HEK293 (cell line): Measurements from ENCODE around the gene GAD1.

Source experiments
- CTCF ChIA-PET: fragments of 350-600 bp; formaldehyde crosslinking; extraction: SDS; loops from one replicate; lab custom pipeline; 2021; ENCODE audit warnings: antibody characterized with exemption; lab: Yijun Ruan, JAX
- POLR2A ChIA-PET: fragments of 300-600 bp; formaldehyde crosslinking; extraction: SDS; loops from one replicate; lab custom pipeline; 2020; ENCODE audit warnings: antibody characterized with exemption, inconsistent platforms; lab: Yijun Ruan, JAX
- H3K27ac ChIP-seq: fragments of 200-500 bp; sonication (Bioruptor generic); 2 replicates; pipeline ENCODE4 v1.5.1; 2014; ENCODE audit warnings: low read depth, low read length, control low read depth, inconsistent platforms; ENCODE audit errors: extremely low read depth
- H3K36me3 ChIP-seq, 2 experiments: fragments of 200-500 bp in 1 of 2; sonication (Bioruptor generic) in 1 of 2; 1 replicate in 1 of 2; 2 replicates in 1 of 2; pipeline ENCODE4 v1.5.1; 2014 to 2017; ENCODE audit warnings: inconsistent platforms in 2 of 2, low read length in 2 of 2; ENCODE audit not compliant: control insufficient read depth in 2 of 2, insufficient read depth in 1 of 2
- H3K4me1 ChIP-seq: fragments of 200-500 bp; sonication (Bioruptor generic); 2 replicates; pipeline ENCODE4 v1.5.1; 2014; ENCODE audit warnings: mild to moderate bottlenecking, low read length, inconsistent platforms; ENCODE audit not compliant: control insufficient read depth, insufficient read depth
- H3K4me3 ChIP-seq: 2 replicates; pipeline ENCODE4 v1.5.1; 2011; ENCODE audit warnings: low read depth, mild to moderate bottlenecking, control low read depth, low read length, moderate library complexity
- H3K9me3 ChIP-seq: fragments of 200-500 bp; sonication (Bioruptor generic); 2 replicates; pipeline ENCODE4 v1.5.1; 2014; ENCODE audit warnings: low read depth, low read length, inconsistent platforms; ENCODE audit not compliant: control insufficient read depth, insufficient read depth
- BCL11B ChIP-seq: fragments of 450-650 bp; formaldehyde crosslinking; IDR thresholded peaks from 2 replicates; pipeline ENCODE4 v1.5.1; 2016; ENCODE audit warnings: low read depth, missing biosample characterization, missing genetic modification characterization
- GLI2 ChIP-seq: fragments of 450-650 bp; formaldehyde crosslinking; IDR thresholded peaks from 2 replicates; pipeline ENCODE4; 2017; ENCODE audit warnings: missing biosample characterization, missing genetic modification characterization, low read depth, borderline replicate concordance
- GLIS2 ChIP-seq: fragments of 450-650 bp; formaldehyde crosslinking; IDR thresholded peaks from 2 replicates; pipeline ENCODE4 v1.5.1; 2016; ENCODE audit warnings: missing biosample characterization, missing genetic modification characterization
- KLF8 ChIP-seq: fragments of 450-650 bp; formaldehyde crosslinking; IDR thresholded peaks from 2 replicates; pipeline ENCODE4 v1.5.1; 2016; ENCODE audit warnings: missing biosample characterization, missing genetic modification characterization
- PATZ1 ChIP-seq: fragments of 450-650 bp; formaldehyde crosslinking; IDR thresholded peaks from 2 replicates; pipeline ENCODE4 v1.5.1; 2016; ENCODE audit warnings: missing biosample characterization, missing genetic modification characterization
- PRDM10 ChIP-seq: fragments of 450-650 bp; formaldehyde crosslinking; IDR thresholded peaks from 2 replicates; pipeline ENCODE4 v1.5.1; 2016; ENCODE audit warnings: missing biosample characterization, missing genetic modification characterization
- PRDM4 ChIP-seq: fragments of 450-650 bp; formaldehyde crosslinking; IDR thresholded peaks from 2 replicates; pipeline ENCODE4 v1.5.1; 2017; ENCODE audit warnings: missing biosample characterization, missing genetic modification characterization
- ZBTB44 ChIP-seq: fragments of 450-650 bp; IDR thresholded peaks from 2 replicates; pipeline ENCODE4 v1.5.1; 2018; ENCODE audit warnings: missing biosample characterization, mild to moderate bottlenecking, missing genetic modification characterization
- ZNF10 ChIP-seq: fragments of 450-650 bp; formaldehyde crosslinking; IDR thresholded peaks from 2 replicates; pipeline ENCODE4 v1.5.1; 2017; ENCODE audit warnings: missing biosample characterization, missing genetic modification characterization
- ZNF132 ChIP-seq: fragments of 450-650 bp; formaldehyde crosslinking; IDR thresholded peaks from 2 replicates; pipeline ENCODE4 v1.5.1; 2017; ENCODE audit warnings: missing biosample characterization, missing genetic modification characterization, borderline replicate concordance
- ZNF133 ChIP-seq: fragments of 450-650 bp; formaldehyde crosslinking; IDR thresholded peaks from 2 replicates; pipeline ENCODE4 v1.5.1; 2016; ENCODE audit warnings: missing biosample characterization, missing genetic modification characterization
- ZNF138 ChIP-seq: fragments of 450-650 bp; formaldehyde crosslinking; IDR thresholded peaks from 2 replicates; pipeline ENCODE4 v1.5.1; 2016; ENCODE audit warnings: missing biosample characterization, missing genetic modification characterization, borderline replicate concordance
- ZNF221 ChIP-seq: fragments of 450-650 bp; formaldehyde crosslinking; IDR thresholded peaks from 2 replicates; pipeline ENCODE4 v1.5.1; 2017; ENCODE audit warnings: missing biosample characterization, missing genetic modification characterization, borderline replicate concordance
- ZNF354C ChIP-seq: fragments of 450-650 bp; formaldehyde crosslinking; IDR thresholded peaks from 2 replicates; pipeline ENCODE4 v1.5.1; 2016; ENCODE audit warnings: missing biosample characterization, missing genetic modification characterization, low read depth, borderline replicate concordance
- ZNF366 ChIP-seq: fragments of 450-650 bp; formaldehyde crosslinking; conservative IDR thresholded peaks from 2 replicates; pipeline ENCODE4 v1.5.1; 2016; ENCODE audit warnings: missing biosample characterization, missing genetic modification characterization
- ZNF529 ChIP-seq: fragments of 450-650 bp; formaldehyde crosslinking; IDR thresholded peaks from 2 replicates; pipeline ENCODE4 v1.5.1; 2017; ENCODE audit warnings: missing genetic modification characterization, missing biosample characterization; ENCODE audit not compliant: insufficient replicate concordance
- ZNF571 ChIP-seq: fragments of 450-650 bp; formaldehyde crosslinking; IDR thresholded peaks from 2 replicates; pipeline ENCODE4 v1.5.0; 2017; ENCODE audit warnings: missing biosample characterization, missing genetic modification characterization
- ZNF585B ChIP-seq: fragments of 450-650 bp; formaldehyde crosslinking; IDR thresholded peaks from 2 replicates; pipeline ENCODE4 v1.5.1; 2016; ENCODE audit warnings: missing biosample characterization, missing genetic modification characterization
- ZNF610 ChIP-seq: fragments of 450-650 bp; formaldehyde crosslinking; IDR thresholded peaks from 2 replicates; pipeline ENCODE4 v1.5.1; 2016; ENCODE audit warnings: missing biosample characterization, missing genetic modification characterization, borderline replicate concordance
- ZNF624 ChIP-seq: fragments of 450-650 bp; formaldehyde crosslinking; IDR thresholded peaks from 2 replicates; pipeline ENCODE4 v1.5.1; 2017; ENCODE audit warnings: missing biosample characterization, missing genetic modification characterization
- ZNF645 ChIP-seq: fragments of 450-650 bp; formaldehyde crosslinking; IDR thresholded peaks from 2 replicates; pipeline ENCODE4; 2016; ENCODE audit warnings: missing biosample characterization, missing genetic modification characterization
- ZNF654 ChIP-seq: fragments of 450-650 bp; formaldehyde crosslinking; IDR thresholded peaks from 2 replicates; pipeline ENCODE4 v1.5.1; 2016; ENCODE audit warnings: low read depth, missing biosample characterization, missing genetic modification characterization
- ZNF670 ChIP-seq: fragments of 450-650 bp; formaldehyde crosslinking; IDR thresholded peaks from 2 replicates; pipeline ENCODE4 v1.5.1; 2016; ENCODE audit warnings: missing biosample characterization, missing genetic modification characterization, low read depth
- ZNF785 ChIP-seq: fragments of 450-650 bp; formaldehyde crosslinking; IDR thresholded peaks from 2 replicates; pipeline ENCODE4 v1.5.1; 2016; ENCODE audit warnings: missing biosample characterization, missing genetic modification characterization
- ZXDB ChIP-seq: fragments of 450-650 bp; formaldehyde crosslinking; IDR thresholded peaks from 2 replicates; pipeline ENCODE4 v1.5.1; 2016; ENCODE audit warnings: missing biosample characterization, missing genetic modification characterization

GAD1 gene

GRCh38 chr2:170778900-170779299 is 37.8 kb upstream of the GAD1 start:
- CTCF ChIA-PET = interaction anchor here (0.6 kb wide), 1 partner anchor 409 kb away, joined by 3 read pairs; no protein-coding TSS in a partner anchor
- no peak overlapping the region for H3K4me3 ChIP-seq
- POLR2A ChIA-PET = no interaction called here
- H3K27ac ChIP-seq = no peak overlapping the region
- H3K4me1 ChIP-seq = no peaks in the 10 kb centered on the region
- no peak for TF ChIP-seq ZNF610 (tag by site-specific recombination)
- TF ChIP-seq PRDM10 (tag by site-specific recombination) = no peak
- TF ChIP-seq ZNF529 (tag by site-specific recombination) = no peak
- TF ChIP-seq GLIS2 (tag by site-specific recombination) = no peak
- TF ChIP-seq ZNF654 (tag by site-specific recombination) = no peak
- TF ChIP-seq ZNF221 (tag by site-specific recombination) = no peak
- TF ChIP-seq PRDM4 (tag by site-specific recombination) = no peak
- no peak for TF ChIP-seq BCL11B
- TF ChIP-seq ZNF132 (tag by site-specific recombination) = no peak
- no peak for TF ChIP-seq ZNF645
- no peak for TF ChIP-seq ZNF670 (tag by site-specific recombination)
- no peak for TF ChIP-seq ZNF571 (tag by site-specific recombination)
- TF ChIP-seq ZNF138 (tag by site-specific recombination) = no peak
- no peak for TF ChIP-seq ZNF133
- H3K36me3 ChIP-seq = no peaks in the 10 kb centered on the region
- no peaks in the 10 kb centered on the region for H3K9me3 ChIP-seq

GRCh38 chr2:170779304-170779703 is 37.4 kb upstream of the GAD1 start:
- no peaks in the 10 kb centered on the region for H3K4me1 ChIP-seq
- no peaks in the 10 kb centered on the region for H3K9me3 ChIP-seq
- ChIA-PET POLR2A (no interaction called here), CTCF (interaction anchor here (0.6 to 0.8 kb wide), 2 partner anchors 11 to 409 kb away, joined by 3 read pairs; no protein-coding TSS in a partner anchor)
- H3K27ac ChIP-seq = no peak overlapping the region
- no peaks in the 10 kb centered on the region for H3K36me3 ChIP-seq
- no peak overlapping the region for H3K4me3 ChIP-seq
- no peak for TF ChIP-seq ZNF624 (tag by site-specific recombination)
- TF ChIP-seq KLF8 (tag by site-specific recombination) = no peak
- TF ChIP-seq ZNF354C (tag by site-specific recombination) = no peak
- TF ChIP-seq ZNF366 = no peak
- no peak for TF ChIP-seq ZBTB44 (tag by site-specific recombination)
- no peak for TF ChIP-seq ZNF785 (tag by site-specific recombination)
- no peak for TF ChIP-seq ZNF654 (tag by site-specific recombination)
- TF ChIP-seq ZNF10 (tag by site-specific recombination) = no peak
- no peak for TF ChIP-seq ZNF585B (tag by site-specific recombination)
- TF ChIP-seq ZXDB (tag by site-specific recombination) = no peak
- TF ChIP-seq GLI2 = no peak
- no peak for TF ChIP-seq PATZ1
